HG03196 (cell line): ENCODE results near the gene NDUFAF3.

Source experiments
- ATAC-seq: cut with Tn5 transposase; IDR thresholded peaks from one replicate; pipeline ENCODE4 v1.9.1; 2021; ENCODE audit not compliant: unreplicated experiment

Gene NDUFAF3

GRCh38 chr3:49034650-49035049 lies 12.7 kb downstream of the NDUFAF3 start:
- ATAC-seq, result no peak

DNA sequence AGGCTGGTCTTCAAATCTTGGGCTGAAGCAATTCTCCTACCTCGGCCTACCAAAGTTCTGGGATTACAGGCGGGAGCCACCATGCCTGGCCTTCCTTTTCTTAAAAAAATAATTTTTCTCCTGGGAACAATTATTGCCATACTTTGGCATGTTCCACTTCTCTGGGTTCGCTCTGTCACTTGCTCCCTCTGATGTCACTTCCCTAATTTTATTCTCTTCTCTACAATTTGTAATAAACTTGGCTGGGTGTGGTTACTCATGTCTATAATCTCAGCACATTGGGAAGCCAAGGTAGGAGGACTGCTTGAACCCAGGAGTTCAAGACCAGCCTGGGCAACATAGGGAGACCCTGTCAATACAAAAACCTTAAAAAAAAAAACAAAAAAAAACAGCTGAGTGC lies 13.4 kb downstream of the NDUFAF3 start:
- ATAC-seq, result no peak

DNA sequence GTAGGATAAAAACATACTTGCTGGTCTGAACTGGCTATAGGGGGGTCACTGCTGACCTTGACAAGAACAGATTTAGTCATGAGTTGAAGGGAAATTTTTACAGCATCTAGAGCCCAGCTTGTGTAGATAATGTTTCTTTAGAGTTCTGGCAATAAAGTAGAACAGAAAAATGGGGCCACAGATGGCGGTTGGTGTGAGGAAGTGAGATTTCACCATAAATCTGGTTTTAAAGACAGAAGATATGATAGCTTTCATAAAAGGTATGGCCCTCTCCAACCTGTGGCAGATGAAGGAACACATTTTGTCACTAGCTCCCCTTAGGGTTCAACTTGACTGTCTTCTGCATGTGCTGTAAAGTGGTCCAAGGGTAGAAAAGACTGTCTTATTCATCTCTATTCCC lies 31.6 kb downstream of the NDUFAF3 start:
- no peak for ATAC-seq

DNA sequence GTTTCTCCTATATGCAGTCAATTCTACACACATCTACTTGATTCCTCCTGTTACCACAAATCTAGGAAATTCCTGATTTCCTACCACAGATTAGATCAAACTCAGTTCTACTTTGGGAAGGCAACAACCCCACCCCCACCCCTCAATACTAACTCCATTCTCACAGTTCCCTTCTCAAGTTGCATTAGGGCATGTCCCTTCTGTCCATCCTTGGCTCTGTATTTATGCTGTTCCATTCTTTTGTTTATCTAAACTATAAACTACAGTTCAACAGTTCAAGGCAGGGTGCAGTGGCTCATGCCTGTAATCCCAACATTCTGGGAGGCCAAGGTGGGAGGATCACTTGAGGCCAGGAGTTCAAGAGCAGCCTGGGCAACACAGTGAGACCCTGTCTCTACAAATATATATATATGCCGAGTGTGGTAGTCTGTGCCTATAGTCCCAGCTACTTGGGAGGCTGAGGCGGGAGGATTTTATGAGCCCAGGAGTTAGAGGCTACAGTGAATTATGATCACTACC lies 32.5 kb downstream of the NDUFAF3 start:
- ATAC-seq, result no peak

DNA sequence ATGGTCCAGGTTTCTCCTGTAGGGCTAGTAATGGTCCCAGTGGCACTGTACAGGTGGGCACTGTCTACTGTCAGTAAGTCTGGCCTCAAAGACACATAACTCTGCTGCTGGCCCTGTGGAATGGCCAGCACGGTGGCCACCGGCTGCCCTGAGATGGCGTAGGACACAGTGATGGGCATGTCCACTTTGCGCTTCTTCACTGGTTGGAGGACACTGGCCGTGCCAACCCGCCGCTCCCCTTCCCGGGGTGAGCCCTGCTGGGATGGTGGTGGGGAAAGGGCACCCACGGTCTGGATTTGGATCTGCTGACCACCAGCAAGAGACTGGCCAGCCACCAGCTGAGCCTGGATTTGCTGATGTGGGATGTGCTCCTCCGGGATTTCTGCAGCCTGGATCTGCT lies 35.3 kb downstream of the NDUFAF3 start:
- ATAC-seq, result no peak

DNA sequence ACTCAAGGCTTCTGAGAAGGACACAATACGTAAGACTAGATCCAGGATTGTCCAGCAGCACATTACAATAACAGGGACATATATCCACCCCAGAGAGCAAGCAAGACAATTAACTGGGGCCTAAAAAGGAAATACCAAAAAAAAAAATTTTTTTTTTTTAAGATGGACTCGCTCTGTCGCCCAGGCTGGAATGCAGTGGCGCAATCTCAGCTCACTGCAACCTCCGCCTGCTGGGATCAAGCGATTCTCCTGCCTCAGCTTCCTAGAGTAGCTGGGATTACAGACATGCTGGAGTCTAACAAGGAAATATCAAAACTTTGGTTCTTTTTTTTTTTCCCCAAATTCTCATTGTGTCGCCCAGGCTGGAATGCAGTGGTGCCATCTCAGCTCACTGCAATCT lies 36.1 kb downstream of the NDUFAF3 start:
- ATAC-seq, result no peak
